NCI-H748 treated with DMSO at 0.1 percent for 48 hours (cell line): ENCODE results near the gene TARS2.

Experiments used
- DNase-seq: peaks from one replicate; lab custom pipeline; 2025; lab: John Stamatoyannopoulos, UW

TARS2 gene

DNA sequence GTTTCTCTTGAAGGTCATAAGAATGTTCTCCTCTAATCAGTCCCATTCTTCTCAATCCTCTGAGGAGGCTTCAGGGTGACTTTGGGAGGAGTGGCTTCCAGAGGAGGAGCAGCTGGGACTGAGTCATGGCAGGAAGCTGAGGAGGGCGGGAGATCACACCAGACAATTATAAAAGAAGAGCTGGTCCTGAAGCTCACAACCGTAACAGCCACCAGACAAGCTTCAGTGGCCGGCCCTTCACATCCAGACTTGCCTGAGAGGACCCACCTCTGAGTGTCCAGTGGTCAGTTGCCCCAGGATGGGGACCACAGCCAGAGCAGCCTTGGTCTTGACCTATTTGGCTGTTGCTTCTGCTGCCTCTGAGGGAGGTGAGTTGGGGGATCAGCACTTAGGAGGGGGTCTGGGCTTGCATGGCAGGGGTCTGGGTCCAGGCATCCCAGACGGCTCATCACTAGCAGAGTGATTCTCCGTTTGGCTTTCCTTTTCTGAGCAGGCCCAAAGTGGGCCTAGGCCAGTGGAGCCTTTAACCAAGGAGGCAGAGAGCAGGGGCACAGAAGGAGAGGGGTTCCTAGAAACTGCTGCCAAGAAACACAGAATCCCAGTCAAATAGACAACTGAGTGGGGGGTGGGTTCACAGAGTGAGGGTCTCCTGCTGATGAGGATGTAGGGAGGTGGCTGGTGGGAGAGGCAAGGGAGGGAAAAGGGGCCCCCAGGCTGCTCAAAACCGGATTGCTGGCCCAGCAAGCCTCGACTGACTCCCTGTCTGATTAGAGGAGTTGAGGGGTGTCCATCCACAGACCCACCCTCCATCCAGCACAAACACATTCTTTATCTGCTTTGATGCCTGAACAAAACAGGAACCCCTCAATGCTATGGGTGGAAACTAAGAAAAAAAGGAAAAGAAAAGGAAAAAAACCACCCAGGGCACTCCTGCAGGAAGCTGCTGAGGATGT, 21.0 kb downstream of the TARS2 start, which contains the start of gene ECM1:
TSS of gene ECM1 (plus strand) at position 198 of the 953 bp plus-strand sequence. CDS start at position 299, 101 bp downstream.
- no peak for DNase-seq

DNA sequence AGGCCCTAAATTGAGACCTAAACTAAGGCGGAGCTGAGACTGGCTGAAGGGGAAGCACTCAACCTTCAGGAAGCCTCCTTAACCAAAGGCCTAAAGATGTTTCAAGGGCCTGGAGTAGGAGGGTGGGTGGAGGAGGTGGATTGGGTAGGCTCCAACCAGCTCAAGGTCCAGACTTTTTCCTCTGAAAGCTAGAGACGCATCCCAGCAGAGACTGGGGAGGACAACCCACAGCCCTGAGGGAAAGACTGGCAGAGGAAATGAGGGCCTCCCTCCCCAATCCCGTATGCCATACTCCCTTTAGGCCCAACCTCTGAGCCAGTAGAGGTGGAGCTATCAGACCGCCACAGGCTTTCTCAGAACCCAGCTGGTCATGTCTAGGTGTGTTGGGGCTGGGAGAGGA, 21.8 kb downstream of the TARS2 start:
- DNase-seq = no peak

DNA sequence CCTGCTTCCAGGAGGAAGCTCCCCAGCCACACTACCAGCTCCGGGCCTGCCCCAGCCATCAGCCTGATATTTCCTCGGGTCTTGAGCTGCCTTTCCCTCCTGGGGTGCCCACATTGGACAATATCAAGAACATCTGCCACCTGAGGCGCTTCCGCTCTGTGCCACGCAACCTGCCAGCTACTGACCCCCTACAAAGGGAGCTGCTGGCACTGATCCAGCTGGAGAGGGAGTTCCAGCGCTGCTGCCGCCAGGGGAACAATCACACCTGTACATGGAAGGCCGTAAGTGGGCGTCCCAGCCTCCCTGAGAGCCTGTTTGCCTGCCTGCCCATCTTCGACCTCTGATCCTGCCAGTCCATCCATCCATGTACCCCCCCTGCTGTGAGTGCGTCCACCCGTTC, 24.3 kb downstream of the TARS2 start:
- DNase-seq = peak; percentile 44

GRCh38 chr1:150511985-150512660, 24.9 kb downstream of the TARS2 start:
- no peak for DNase-seq

GRCh38 chr1:150512846-150513245, 25.6 kb downstream of the TARS2 start:
- no peak for DNase-seq

- no peak for DNase-seq
Measured at GRCh38 chr1:150513351-150513791, 26.2 kb downstream of the TARS2 start.

- no peak for DNase-seq
Measured at GRCh38 chr1:150514260-150514659, 27.0 kb downstream of the TARS2 start.

DNA sequence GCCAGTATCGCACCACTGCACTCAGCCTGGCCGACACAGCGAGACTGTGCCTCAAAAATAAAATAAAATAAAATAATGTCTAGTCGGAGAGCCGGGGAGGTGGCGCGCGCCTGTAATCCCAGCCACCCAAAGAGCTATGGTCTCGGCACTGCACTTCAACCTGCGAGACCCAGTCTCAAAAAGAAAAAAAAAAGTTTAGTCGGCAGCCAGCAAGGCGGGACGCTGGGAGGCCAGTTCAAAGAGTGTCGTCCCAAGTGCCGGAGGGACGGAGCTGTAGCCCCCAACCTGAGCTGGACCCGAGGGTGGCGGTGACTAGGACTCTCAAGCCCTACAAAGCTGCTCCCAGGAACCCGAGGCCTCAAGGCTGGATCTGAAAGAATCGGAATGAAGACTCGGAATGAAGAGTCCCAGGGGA, 27.7 kb downstream of the TARS2 start:
- no peak for DNase-seq

GRCh38 chr1:150515328-150516049, 28.3 kb downstream of the TARS2 start, which contains the start of gene FALEC:
TSS of gene FALEC (plus strand) at chr1:150515752.
- DNase-seq = peak; percentile 85

- peak; percentile 54 for DNase-seq
Measured at GRCh38 chr1:150516050-150516591, 28.9 kb downstream of the TARS2 start.

DNA sequence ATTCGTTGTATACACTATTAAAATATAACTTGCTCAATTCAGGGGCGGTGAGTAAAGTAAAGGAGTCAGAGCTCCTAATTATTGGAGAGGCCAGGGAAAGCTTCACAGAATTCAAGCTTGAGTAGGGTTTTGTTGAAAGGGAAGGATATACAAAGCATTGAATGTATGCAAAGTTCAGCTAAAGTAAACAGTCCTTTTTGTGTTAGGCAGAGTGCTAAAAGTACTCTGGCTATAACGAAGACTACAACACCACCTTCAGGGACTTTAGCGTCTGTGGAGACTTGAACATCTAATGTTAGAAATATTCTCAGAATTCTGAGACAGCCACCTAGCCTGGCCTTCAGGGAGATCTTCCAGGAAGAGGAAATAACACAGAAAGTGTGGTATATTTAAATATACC, 29.4 kb downstream of the TARS2 start:
- peak; percentile 54 for DNase-seq

DNA sequence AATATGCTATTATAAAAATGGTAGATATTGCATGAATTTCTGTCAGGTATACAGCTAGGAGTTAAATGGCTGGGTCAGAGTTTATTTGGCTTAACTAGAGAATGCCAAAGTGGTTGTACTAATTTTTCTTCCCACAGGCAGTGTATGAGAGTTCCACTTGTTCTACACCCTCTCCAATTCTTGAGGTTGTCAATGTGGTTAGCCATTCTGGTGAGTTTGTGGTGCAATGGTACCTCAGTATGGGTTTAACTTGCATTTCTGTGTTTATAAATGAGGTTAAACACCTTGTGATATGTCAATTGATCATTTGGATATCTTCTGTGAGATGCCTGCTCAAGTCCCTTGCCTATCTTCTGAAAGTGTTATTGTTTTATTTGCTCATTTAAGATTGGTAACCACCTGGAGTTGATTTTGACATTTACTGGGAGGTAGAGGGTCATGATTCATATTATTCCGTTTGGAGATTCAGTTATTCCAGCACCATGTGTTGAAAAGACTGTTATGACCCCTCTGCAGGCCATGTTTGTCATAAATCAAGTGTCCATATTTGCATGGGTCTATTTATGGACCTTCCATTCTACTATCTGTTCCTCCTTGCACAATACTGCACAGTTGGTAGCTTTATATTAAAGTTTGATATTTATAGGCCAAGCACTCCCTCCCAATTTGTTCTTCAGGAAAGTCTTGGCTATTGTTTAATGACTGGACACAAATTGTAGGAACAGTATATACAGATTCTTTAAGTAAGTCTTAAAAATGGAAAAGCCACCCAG, 34.2 kb downstream of the TARS2 start:
- DNase-seq = no peak

DNA sequence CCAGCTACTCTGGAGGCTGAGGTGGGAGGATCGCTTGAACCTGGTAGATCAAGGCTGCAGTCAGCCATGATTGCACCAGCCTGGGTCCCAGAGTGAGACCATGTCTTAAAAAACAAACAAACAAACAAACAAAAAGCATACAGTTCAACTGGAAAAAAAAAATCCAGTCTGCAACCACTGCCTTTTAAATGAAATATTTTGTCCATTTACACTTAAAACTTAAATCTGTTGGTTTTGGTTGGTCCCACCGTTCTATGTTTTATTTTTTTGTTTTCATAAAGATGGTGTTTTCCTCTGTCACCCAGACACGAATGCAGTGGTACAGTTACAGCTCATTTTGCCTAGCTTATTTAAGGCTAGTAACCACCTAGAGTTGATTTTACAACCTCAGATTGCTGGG, 38.1 kb downstream of the TARS2 start:
- no peak for DNase-seq

DNA sequence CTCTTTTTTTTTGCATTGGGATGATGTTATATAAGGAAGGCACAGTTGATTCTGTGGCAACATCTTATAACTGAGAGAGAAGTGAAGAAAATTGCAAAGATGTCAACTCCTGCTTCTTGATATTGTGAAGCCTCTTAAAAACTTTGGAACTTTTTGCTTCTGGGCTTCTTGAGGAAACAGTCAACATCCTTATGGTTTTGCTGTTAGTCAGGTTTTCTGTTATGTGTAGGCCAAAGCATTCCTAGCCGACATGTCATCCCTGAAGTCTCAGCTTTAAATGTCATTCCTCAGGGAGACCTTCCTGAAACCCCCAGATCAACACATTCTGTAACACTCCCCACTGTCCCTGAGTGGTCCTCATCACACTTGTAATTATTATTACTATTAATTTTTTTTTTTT, 41.0 kb downstream of the TARS2 start:
- no peak for DNase-seq

DNA sequence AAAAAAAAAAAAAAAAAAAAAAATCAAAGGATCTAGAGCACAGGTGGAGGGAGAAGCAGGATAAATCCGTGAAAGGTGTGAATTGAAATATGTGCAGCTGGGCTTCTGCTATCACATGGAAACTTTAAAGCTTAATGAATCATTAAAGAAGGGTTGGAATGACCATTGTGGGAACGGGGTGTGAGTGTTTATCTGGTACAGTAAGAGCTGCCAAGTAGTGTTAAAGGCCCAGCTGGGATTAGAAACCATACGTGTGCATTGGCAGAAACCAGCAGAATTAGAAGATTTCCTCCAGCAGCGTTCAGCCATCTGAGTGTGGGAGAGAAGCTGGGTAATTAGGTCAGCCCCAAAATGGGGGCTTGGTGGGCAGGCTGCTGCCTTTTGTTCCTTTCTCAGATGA, 41.8 kb downstream of the TARS2 start:
- no peak for DNase-seq

DNA sequence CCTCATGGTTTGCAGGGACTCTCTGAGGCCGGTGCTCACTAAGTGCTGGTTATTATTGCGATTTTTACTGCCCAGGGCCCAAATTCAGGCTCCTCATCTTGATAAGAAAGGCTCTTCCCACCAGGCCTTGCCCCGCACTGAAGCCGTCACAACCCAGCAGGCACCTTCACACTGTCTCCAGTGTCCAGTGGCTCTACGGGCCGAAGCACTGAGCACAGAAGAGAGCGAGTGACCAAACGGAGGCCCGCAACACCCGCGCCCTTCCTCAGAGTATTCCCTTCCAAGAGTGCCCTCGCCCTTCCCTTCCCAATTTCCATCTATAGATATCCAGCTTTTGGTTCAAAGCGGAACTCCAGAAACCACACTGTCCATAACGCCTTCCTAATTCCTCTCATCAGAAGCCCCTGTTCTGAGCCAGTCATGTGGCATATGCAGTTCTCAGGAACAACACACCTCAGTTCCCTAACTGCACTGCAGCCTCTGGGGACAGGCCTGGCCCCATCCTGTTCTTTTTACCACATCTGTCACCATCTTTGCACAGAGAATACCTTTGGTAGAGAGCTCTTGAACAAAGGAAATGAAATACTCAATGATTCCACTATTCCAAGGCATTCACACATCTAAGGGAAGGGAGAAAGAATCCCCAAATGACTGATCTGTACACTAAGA, 43.4 kb downstream of the TARS2 start:
- DNase-seq = no peak

- no peak for DNase-seq
Measured at GRCh38 chr1:150532860-150533259, 45.6 kb downstream of the TARS2 start.

GRCh38 chr1:150534002-150534401, 46.8 kb downstream of the TARS2 start:
- DNase-seq = no peak

GRCh38 chr1:150535511-150536287, 48.5 kb downstream of the TARS2 start:
- no peak for DNase-seq
